Mesendoderm (in vitro differentiated cells): ENCODE data around the gene BCAN.
A peak's percentile ranks its signal among the peaks of the same experiment; 100 is the strongest.

Experiments used
- DNase-seq: peaks from one replicate; pipeline ENCODE4 v3.0.0; 2013
- H2AK5ac ChIP-seq: 2 replicates; pipeline ENCODE4 v1.6.1; 2013; ENCODE audit warnings: low read length, inconsistent platforms
- H2BK120ac ChIP-seq: 2 replicates; pipeline ENCODE4 v1.6.1; 2013; ENCODE audit warnings: low read depth, mild to moderate bottlenecking, low read length, moderate library complexity, mixed read lengths
- H2BK15ac ChIP-seq: replicated peaks from 2 replicates; pipeline ENCODE4 v1.6.1; 2013; ENCODE audit warnings: low read depth, mild to moderate bottlenecking, moderate library complexity
- H2BK5ac ChIP-seq: 2 replicates; pipeline ENCODE4 v1.6.1; 2013; ENCODE audit warnings: low read length, inconsistent platforms
- H3K18ac ChIP-seq: 2 replicates; pipeline ENCODE4 v1.6.1; 2013; ENCODE audit warnings: mild to moderate bottlenecking, low read length, mixed read lengths
- H3K23ac ChIP-seq: one replicate; pipeline ENCODE4 v1.6.1; 2013; ENCODE audit warnings: low read length
- H3K27ac ChIP-seq: 2 replicates; pipeline ENCODE4 v1.5.1; 2013; ENCODE audit warnings: low read depth, mild to moderate bottlenecking, inconsistent platforms, low read length, moderate library complexity
- H3K27me3 ChIP-seq: 2 replicates; pipeline ENCODE4 v1.6.1; 2013; ENCODE audit warnings: low read length, control low read depth, mild to moderate bottlenecking, inconsistent platforms; ENCODE audit not compliant: insufficient read depth, poor library complexity
- H3K36me3 ChIP-seq: 2 replicates; pipeline ENCODE4 v1.6.1; 2013; ENCODE audit warnings: low read length, inconsistent platforms; ENCODE audit not compliant: control insufficient read depth, insufficient read depth
- H3K4ac ChIP-seq: one replicate; pipeline ENCODE4 v1.6.1; 2013; ENCODE audit warnings: low read depth, mild to moderate bottlenecking, low read length, moderate library complexity
- H3K4me1 ChIP-seq: 2 replicates; pipeline ENCODE4 v1.6.1; 2013; ENCODE audit warnings: low read depth, low read length, inconsistent platforms; ENCODE audit not compliant: control insufficient read depth
- H3K4me2 ChIP-seq: 2 replicates; pipeline ENCODE4 v1.6.1; 2013; ENCODE audit warnings: low read length
- H3K4me3 ChIP-seq: 2 replicates; pipeline ENCODE4 v1.5.1; 2013; ENCODE audit warnings: mild to moderate bottlenecking, low read length
- H3K56ac ChIP-seq: one replicate; pipeline ENCODE4 v1.6.1; 2013; ENCODE audit warnings: low read length
- H3K79me1 ChIP-seq: 2 replicates; pipeline ENCODE4 v1.6.1; 2013; ENCODE audit warnings: low read length, inconsistent platforms
- H3K79me2 ChIP-seq: 2 replicates; pipeline ENCODE4 v1.6.1; 2013; ENCODE audit warnings: mild to moderate bottlenecking, low read length; ENCODE audit not compliant: control insufficient read depth, insufficient read depth
- H3K9ac ChIP-seq: 2 replicates; pipeline ENCODE4 v1.6.1; 2013; ENCODE audit warnings: low read length, inconsistent platforms
- H4K5ac ChIP-seq: one replicate; pipeline ENCODE4 v1.6.1; 2013; ENCODE audit warnings: low read length
- H4K8ac ChIP-seq: one replicate; pipeline ENCODE4 v1.6.1; 2013; ENCODE audit warnings: low read depth, mild to moderate bottlenecking, control low read depth, low read length, moderate library complexity
- WGBS: extraction: QIAGEN DNeasy Blood & Tissue Kit; methylation state at CpG from one replicate; pipeline ENCODE4 v1.1.7; 2013; ENCODE audit warnings: low lambda C conversion rate, missing lambda C conversion rate; ENCODE audit not compliant: insufficient coverage; ENCODE audit errors: extremely low coverage; 5-methylcytosine and 5-hydroxymethylcytosine counted together

BCAN gene

DNA sequence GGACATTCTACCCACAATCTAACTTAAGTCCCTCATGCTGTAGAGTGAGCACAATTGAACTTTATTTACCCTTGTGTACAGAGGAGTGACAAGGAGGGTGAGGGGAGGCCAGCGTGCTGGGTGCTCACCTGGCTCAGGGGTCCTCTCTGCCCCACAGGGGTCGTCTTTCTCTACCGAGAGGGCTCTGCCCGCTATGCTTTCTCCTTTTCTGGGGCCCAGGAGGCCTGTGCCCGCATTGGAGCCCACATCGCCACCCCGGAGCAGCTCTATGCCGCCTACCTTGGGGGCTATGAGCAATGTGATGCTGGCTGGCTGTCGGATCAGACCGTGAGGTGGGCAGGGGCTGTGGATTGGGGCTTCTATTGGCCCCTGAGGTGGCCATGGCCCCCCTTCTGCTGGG, 5.4 kb downstream of the BCAN start:
- Histone ChIP-seq H2BK15ac (no peak overlapping the region), H4K5ac (no peak overlapping the region), H3K4ac (no peak overlapping the region), H3K79me1 (no peaks in the 10 kb centered on the region), H3K56ac (no peak overlapping the region), H3K27me3 (peaks cover 32% of the 10 kb centered on the region), H3K4me3 (no peak overlapping the region), H3K79me2 (no peaks in the 10 kb centered on the region), H2BK5ac (no peak overlapping the region), H3K4me2 (no peak overlapping the region), H3K23ac (no peak overlapping the region), H2AK5ac (no peak overlapping the region), H4K8ac (no peak overlapping the region), H3K36me3 (no peaks in the 10 kb centered on the region), H3K18ac (no peak overlapping the region), H3K9ac (no peak overlapping the region), H3K4me1 (peaks cover 3% of the 10 kb centered on the region), H3K27ac (no peak overlapping the region), H2BK120ac (no peak overlapping the region)
- no peak for DNase-seq
- WGBS = no CpG with 5 or more reads among the region's 10 CpGs

DNA sequence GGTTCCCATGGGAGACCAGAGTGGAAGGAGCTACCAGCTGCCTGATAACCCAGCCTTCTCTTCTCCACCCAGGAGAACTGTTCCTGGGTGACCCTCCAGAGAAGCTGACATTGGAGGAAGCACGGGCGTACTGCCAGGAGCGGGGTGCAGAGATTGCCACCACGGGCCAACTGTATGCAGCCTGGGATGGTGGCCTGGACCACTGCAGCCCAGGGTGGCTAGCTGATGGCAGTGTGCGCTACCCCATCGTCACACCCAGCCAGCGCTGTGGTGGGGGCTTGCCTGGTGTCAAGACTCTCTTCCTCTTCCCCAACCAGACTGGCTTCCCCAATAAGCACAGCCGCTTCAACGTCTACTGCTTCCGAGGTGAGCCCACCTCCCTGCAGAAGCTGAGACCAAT, 6.6 kb downstream of the BCAN start:
- H3K23ac ChIP-seq = no peak overlapping the region
- no peak for DNase-seq
- H2AK5ac ChIP-seq = no peak overlapping the region
- H4K5ac ChIP-seq = no peak overlapping the region
- H3K56ac ChIP-seq = no peak overlapping the region
- no peaks in the 10 kb centered on the region for H3K79me2 ChIP-seq
- H2BK5ac ChIP-seq = no peak overlapping the region
- H3K36me3 ChIP-seq = no peaks in the 10 kb centered on the region
- WGBS = no CpG with 5 or more reads among the region's 10 CpGs
- no peak overlapping the region for H3K4me3 ChIP-seq
- peaks cover 24% of the 10 kb centered on the region for H3K27me3 ChIP-seq
- no peak overlapping the region for H3K4me2 ChIP-seq
- H3K27ac ChIP-seq = no peak overlapping the region
- no peak overlapping the region for H4K8ac ChIP-seq
- no peak overlapping the region for H3K4ac ChIP-seq
- H3K9ac ChIP-seq = no peak overlapping the region
- no peak overlapping the region for H2BK120ac ChIP-seq
- no peak overlapping the region for H3K18ac ChIP-seq
- no peaks in the 10 kb centered on the region for H3K79me1 ChIP-seq
- H2BK15ac ChIP-seq = no peak overlapping the region
- H3K4me1 ChIP-seq = no peaks in the 10 kb centered on the region

DNA sequence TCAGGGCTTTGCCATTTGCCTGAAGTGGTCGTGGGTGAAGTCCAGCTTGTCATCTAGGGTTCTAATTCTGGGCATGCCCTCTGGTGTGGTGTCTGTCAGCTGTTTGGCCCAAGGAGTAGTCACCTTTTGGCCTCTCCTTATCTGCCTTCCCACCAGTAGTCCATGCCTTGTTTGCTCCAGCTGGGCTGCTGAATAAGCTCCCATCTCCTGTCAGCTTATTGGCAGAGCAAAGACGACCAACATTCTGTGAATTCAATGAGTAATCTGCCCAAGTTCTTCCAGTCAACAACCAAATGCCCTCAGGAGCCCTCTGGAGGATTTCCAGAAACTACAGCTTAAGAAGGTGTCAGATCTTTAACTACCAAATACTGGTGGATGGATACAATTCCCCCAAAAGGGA, 7.0 kb downstream of the BCAN start:
- DNase-seq = peak; percentile 84
- no CpG with 5 or more reads among the region's 2 CpGs for WGBS
- H3K79me1 ChIP-seq = no peaks in the 10 kb centered on the region

DNA sequence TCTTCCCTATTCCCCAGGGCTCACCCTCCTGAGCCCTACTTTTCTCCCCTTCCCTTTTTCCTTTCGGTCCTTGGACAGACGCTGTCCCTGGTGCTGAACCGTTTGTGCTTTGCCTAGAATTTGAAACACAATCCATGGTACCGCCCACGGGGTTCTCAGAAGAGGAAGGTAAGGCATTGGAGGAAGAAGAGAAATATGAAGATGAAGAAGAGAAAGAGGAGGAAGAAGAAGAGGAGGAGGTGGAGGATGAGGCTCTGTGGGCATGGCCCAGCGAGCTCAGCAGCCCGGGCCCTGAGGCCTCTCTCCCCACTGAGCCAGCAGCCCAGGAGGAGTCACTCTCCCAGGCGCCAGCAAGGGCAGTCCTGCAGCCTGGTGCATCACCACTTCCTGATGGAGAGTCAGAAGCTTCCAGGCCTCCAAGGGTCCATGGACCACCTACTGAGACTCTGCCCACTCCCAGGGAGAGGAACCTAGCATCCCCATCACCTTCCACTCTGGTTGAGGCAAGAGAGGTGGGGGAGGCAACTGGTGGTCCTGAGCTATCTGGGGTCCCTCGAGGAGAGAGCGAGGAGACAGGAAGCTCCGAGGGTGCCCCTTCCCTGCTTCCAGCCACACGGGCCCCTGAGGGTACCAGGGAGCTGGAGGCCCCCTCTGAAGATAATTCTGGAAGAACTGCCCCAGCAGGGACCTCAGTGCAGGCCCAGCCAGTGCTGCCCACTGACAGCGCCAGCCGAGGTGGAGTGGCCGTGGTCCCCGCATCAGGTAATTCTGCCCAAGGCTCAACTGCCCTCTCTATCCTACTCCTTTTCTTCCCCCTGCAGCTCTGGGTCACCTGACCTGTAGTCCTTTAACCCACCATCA, 10.4 kb downstream of the BCAN start:
- Histone ChIP-seq H3K4me1 (peaks cover 2% of the 10 kb centered on the region), H2BK15ac (no peak overlapping the region), H3K56ac (no peak overlapping the region), H3K79me2 (no peaks in the 10 kb centered on the region), H2BK120ac (no peak overlapping the region), H3K27me3 (peaks cover 12% of the 10 kb centered on the region), H3K79me1 (no peaks in the 10 kb centered on the region), H2AK5ac (no peak overlapping the region), H3K9ac (no peak overlapping the region), H3K18ac (no peak overlapping the region), H2BK5ac (no peak overlapping the region), H3K4me3 (no peak overlapping the region), H3K36me3 (no peaks in the 10 kb centered on the region), H4K5ac (no peak overlapping the region), H3K4ac (no peak overlapping the region), H3K23ac (no peak overlapping the region), H3K27ac (no peak overlapping the region), H3K4me2 (no peak overlapping the region), H4K8ac (no peak overlapping the region)
- no CpG with 5 or more reads among the region's 16 CpGs for WGBS
- peak; percentile 72 for DNase-seq

More for the DNA sequence above, 7.0 kb downstream of the BCAN start:
- Histone ChIP-seq H3K4ac (no peak overlapping the region), H3K36me3 (no peaks in the 10 kb centered on the region), H2BK120ac (no peak overlapping the region), H2AK5ac (no peak overlapping the region), H3K4me3 (no peak overlapping the region), H3K9ac (no peak overlapping the region), H3K4me1 (no peaks in the 10 kb centered on the region), H4K5ac (no peak overlapping the region), H3K27me3 (peaks cover 24% of the 10 kb centered on the region), H3K79me2 (no peaks in the 10 kb centered on the region), H3K23ac (no peak overlapping the region), H2BK5ac (no peak overlapping the region), H3K27ac (no peak overlapping the region), H3K56ac (no peak overlapping the region), H4K8ac (no peak overlapping the region), H3K4me2 (no peak overlapping the region), H3K18ac (no peak overlapping the region), H2BK15ac (no peak overlapping the region)

DNA sequence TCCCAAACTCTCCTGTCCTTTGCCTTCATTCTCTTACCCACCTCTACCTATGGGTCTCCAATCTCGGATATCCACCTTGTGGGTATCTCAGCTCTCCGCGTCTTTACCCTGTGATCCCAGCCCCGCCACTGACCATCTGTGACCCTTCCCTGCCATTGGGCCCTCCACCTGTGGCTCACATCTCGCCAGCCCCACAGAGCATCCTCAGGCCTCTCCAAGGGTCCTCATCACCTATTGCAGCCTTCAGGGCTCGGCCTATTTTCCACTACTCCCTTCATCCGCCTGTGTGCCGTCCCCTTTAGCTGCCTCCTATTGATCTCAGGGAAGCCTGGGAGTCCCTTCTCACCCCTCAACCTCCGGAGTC, 11.1 kb downstream of the BCAN start:
- Histone ChIP-seq H3K23ac (no peak overlapping the region), H3K4me1 (peaks cover 2% of the 10 kb centered on the region), H3K79me2 (no peaks in the 10 kb centered on the region), H4K5ac (no peak overlapping the region), H2BK15ac (no peak overlapping the region), H3K4me2 (no peak overlapping the region), H2BK120ac (no peak overlapping the region), H3K4me3 (no peak overlapping the region), H3K36me3 (no peaks in the 10 kb centered on the region), H2BK5ac (no peak overlapping the region), H3K18ac (no peak overlapping the region), H3K56ac (no peak overlapping the region), H3K79me1 (no peaks in the 10 kb centered on the region), H3K4ac (no peak overlapping the region), H3K27me3 (peaks cover 7% of the 10 kb centered on the region), H3K9ac (no peak overlapping the region), H4K8ac (no peak overlapping the region), H3K27ac (no peak overlapping the region), H2AK5ac (no peak overlapping the region)
- WGBS = no CpG with 5 or more reads among the region's 9 CpGs
- no peak for DNase-seq

DNA sequence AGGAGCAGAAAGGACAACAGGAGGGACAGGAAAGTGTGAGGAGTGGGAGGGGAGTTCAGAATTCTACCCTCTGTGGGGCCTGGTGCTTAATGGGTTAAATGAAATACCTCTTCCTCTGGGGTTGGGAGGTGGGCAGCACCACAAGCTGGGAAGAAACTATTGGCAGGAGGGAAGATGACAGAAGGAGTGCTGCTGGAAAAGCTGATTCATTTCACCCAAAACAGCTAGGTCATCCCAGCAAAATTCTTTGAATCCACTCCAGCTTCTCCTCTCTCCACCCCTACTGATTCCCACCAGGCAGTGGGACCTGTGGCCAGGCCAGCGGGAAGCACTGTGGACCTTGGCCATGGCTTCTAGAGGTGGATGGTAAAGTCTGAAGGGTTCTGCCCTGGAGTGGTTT, 12.8 kb downstream of the BCAN start:
- Histone ChIP-seq H3K4me1 (peaks cover 2% of the 10 kb centered on the region), H3K79me1 (no peaks in the 10 kb centered on the region), H3K4me2 (no peak overlapping the region), H2BK120ac (no peak overlapping the region), H3K56ac (no peak overlapping the region), H3K9ac (no peak overlapping the region), H4K8ac (no peak overlapping the region), H3K27ac (no peak overlapping the region), H2BK15ac (no peak overlapping the region), H4K5ac (no peak overlapping the region), H3K23ac (no peak overlapping the region), H2AK5ac (no peak overlapping the region), H3K4me3 (no peak overlapping the region), H2BK5ac (no peak overlapping the region), H3K18ac (no peak overlapping the region), H3K4ac (no peak overlapping the region), H3K36me3 (no peaks in the 10 kb centered on the region), H3K27me3 (peaks cover 5% of the 10 kb centered on the region), H3K79me2 (no peaks in the 10 kb centered on the region)
- no peak for DNase-seq
- no CpG with 5 or more reads among the region's 1 CpG for WGBS
